ENCODE measurements around the gene DMD.
"Not testable (repeated sequence)": the region's sequence is repeated elsewhere in the genome, so short reads cannot be mapped to it uniquely, and the experiment has no call there.

Gene DMD

DNA sequence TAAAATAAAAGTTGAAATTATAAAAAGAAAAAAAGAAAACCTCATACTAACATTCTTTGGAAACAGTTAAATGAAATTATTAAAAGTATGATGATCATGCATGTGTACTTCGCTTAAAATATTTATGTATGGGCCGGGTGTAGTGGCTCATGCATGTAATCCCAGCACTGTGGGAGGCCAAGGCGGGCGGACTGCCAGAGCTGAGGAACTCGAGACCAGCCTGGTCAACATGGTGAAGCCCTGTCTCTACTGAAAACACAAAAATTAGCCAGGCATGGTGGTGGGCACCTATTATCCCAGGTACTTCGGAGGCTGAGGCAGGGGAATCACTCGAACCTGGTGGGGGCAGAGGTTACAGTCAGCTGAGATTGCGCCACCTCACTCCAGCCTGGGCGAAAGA lies 1187.3 kb downstream of the DMD start:
- no peak for DNase-seq (ENCODE audit: low read depth)

DNA sequence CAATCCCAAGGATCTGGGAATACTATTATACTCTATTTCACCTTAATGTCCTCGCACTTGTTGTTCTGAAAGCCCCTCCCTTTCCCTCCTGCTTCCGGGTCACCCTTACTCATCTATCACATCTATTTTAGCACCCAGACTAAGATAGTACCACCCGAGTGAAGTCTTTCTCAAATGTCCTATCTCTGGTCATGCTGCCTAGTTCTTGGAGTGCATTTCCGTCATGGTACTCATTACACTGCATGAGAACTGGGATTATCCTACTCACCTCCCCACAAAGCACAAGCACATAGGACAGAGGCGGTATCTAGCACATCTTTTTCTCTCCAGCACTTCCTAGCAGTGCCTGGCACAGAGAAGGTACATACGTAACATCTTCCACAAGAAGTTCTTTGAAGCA lies 1195.2 kb downstream of the DMD start:
- DNase-seq (ENCODE audit: low read depth), result no peak

DNA sequence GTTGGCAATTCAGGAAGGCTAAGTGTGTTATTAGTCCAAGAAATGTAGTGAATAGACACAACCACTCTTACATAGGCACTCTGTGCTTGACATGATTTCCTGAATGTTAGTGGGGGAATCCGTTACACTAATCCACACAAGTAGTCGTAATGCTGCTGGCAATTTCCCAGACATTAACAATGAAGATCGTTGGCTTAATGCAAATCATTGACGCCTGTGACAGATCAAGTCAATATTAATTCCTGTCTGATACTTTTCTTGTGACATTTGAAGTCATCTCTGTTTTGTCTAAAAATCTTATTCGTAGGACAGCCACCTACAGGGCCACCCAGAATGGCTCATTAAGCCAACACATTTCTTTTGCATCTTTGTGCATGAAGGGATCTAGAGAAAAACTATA lies 1200.4 kb downstream of the DMD start:
- DNase-seq (ENCODE audit: low read depth), result no peak

DNA sequence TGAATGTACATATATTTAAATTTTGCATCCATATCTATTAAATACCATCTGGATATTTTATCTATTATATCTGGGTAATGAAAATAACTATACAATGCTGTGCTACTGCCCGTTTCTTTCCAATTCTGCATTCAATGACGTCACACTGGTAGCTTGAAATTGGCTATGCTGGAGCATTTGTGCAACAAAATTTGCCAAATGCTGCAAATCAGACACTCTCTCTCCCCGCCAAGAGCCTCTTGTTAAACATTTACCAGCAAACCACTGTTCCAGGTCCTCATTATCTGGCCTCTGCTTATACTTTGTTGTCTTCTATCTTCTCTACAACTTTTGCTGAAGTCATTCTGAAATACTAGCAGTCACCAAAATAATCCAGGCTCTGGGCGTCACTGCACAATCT lies 1201.1 kb downstream of the DMD start:
- no peak for DNase-seq (ENCODE audit: low read depth)

DNA sequence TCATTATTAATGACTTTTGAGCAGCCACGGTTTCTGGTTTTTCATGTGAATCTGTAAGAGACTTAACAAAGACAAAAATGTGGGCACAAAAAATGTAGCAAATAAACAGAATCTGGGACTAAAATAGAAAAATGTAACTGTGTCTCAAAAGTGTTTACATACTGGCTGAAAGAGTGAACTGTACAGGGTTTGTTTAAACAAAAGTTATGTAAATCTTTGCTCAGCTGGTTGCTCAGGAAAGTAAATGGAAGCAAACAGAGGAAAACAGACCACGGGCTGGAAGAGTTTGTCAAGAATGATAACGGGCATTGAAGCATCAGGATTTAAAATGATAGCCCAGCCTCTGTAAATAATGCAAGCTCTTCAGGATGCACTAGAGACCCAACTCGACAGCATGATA lies 1217.7 kb downstream of the DMD start:
- no peak for DNase-seq (ENCODE audit: low read depth)

DNA sequence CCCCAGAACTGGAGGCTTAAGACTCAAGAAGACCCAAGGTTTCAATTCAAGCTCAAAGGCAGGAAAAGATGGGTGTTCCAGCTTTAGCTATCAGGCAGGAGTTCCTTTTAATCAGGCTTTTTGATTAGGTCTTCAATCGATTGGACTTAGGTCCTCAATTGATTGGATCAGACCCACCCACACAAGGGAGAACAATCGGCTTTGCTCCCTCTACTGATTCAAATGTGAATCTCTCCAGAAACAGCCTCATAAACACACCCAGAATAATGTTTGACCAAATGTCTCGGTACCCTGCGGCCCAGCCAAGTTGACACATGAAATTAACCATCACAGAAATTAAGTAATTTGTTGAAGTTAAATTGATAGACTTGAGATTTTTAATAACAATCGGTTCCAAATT lies 1222.4 kb downstream of the DMD start:
- no peak for DNase-seq (ENCODE audit: low read depth)

DNA sequence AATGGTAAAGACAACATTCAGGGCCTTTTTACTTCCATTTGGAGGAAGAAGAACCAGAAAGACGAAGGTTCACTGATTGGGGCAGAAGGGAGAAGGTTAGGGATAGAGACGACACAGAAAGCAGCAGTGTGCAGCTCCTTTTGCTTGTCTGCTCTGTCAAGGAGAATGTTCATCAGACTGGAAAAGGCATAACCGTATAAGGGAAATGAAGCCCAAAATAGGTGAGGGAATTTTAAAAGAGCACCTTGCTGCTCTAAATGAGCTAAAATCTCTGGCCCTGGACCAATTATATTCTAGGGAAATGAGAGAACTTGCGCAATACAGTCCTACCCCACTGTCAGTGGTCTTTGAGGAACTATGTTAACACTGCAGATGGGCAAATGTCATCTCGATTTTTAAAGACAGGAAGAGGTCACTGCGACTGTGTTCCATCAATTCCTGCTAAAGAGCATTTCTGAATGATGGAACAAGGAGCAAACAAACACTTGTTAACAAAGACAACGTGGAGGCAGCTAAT lies 1229.7 kb downstream of the DMD start:
- DNase-seq (ENCODE audit: low read depth), result no peak

DNA sequence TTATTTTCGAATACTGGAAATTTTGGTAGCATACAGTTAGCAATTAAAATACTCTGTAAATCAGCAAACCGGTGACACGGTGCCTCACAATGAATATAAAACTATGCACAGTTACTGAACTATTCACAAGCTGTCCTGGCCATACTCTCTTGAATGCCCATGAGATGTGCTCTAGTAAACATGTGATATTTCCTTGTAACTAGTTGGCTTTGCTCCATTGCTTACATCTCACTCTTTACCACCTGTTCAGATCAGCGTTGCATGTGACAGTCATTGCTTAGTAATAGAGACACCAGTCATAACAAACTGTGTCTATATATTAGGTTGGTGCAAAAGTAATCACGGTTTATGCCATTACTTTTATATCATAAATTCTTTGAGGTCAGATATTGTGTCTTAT lies 1241.6 kb downstream of the DMD start:
- DNase-seq (ENCODE audit: low read depth), result no peak

DNA sequence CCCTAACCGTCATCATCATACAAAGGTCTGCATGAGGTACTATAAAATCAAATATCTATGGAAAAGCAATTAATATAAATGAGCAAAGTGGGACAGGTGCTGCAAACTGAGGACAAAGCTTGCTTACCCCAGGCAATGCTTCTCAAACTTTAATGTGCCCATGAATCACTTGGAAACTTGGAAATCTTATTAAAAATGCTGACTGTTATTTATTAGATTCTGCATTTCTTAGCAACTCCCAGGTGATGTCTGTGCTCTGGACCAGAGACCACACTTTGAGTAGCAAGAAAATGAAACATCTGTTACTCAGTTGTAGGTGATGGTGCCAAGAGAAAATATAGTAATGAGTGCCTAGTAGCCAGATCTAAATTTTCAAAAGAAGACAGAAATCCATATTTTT lies 1249.1 kb downstream of the DMD start:
- no peak for DNase-seq (ENCODE audit: low read depth)

DNA sequence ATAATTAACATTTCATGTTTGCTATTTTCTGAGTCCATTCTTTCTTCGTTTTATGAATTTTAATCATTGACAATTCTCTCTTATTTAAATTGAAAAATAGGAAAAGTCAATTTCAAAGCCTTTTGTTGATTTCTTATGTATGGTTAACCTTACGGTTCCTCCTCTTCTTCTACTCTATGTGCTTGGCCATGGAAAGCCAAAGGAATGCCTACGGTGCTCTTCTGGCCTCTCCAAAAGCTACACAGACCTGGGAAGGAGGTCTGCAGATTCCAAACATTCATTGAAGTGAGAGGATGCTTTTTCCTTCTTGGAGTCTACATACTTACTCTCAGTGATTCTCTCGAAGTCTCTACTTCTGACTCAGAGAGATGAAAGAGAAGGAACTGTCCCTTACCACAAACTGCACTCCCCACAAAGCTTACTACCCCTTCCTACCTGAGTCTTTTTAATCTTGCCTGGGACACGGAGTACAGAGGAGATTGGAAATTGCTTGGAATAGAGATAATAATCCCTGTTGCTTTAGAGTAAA lies 1276.4 kb downstream of the DMD start:
- DNase-seq (ENCODE audit: low read depth), result no peak

DNA sequence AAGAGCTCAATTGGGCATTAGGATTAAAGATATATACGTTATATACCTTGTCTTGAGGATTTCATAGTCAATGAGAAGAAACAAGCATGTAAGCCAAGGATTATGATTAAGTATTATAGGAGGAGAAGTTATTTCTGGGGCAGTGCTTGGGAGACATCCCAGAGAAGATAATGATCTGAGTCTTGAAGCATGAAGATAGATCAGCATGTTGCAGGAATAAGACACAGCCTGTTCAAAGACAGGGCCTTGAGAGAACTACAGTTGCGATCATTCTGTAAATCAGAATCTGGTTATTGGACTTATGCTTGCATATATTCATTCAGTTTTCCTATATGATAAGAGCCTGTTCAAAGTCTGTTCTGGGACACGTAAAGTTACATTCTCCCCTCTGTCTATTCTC lies 1277.3 kb downstream of the DMD start:
- DNase-seq (ENCODE audit: low read depth), result no peak

DNA sequence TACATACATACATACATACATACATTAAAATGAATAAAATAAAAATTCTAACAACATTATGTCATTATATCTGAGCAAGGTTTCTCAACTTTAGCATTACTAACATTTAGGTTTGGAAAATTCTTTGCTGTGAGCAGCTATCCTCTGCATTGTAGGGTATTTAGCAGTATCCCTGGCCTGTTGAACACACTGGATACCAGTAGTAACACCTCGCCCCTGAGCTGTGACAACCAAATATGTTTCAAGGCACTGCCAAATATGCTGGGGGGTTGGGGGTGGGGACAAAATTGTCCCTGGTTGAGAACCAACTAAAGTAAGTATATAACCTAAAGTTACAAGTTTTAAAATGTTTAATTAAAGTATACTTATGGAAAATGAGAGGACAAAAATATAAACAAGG lies 1278.6 kb downstream of the DMD start:
- no peak for DNase-seq (ENCODE audit: low read depth)

DNA sequence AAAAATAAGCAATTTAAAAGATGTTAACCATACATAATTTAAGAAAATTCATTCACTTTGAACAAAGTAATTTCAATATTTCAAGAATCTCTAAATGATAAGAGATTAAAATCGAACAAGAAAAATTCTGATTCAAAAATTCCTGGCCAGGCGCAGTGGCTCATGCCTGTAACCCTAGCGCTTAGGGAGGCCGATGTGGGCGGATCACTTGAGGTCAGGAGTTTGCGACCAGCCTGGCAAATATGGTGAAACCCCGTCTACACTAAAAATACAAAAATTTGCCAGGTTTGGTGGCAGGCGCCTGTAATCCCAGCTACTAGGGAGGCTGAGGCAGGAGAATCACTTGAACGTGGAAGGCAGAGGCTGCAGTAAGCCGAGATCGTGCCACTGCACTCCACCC lies 1279.0 kb downstream of the DMD start:
- DNase-seq (ENCODE audit: low read depth), result not testable (repeated sequence)

DNA sequence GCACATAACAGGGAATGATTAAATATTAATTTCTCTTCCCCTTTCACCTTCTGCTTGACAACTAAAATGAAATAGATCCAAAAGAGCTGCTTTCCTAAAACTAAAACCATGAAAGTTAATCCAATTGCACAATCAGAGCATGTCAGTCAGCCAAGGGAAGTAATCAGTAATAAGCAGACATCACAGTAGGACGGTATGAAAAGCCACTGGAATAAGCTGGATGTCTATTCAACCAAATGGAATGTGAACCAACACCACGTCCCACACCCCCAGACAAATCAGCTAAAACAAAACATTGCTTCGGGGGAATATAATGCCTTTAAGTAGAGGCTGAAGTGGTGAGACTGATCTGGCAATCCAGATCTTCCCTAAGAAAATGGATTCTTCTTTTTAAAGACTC lies 1280.1 kb downstream of the DMD start:
- no peak for DNase-seq (ENCODE audit: low read depth)

DNA sequence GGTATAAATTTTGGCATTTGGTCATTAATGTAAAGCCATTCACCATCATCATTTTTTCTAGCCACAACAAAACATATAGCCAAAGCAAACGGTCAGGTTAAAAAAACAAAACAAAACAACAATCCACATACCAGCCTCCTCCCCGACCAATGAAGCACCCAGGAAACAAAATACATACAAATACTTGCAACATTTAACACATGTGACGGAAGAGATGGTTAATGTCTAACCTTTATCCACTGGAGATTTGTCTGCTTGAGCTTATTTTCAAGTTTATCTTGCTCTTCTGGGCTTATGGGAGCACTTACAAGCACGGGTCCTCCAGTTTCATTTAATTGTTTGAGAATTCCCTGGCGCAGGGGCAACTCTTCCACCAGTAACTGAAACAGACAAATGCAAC lies 1282.0 kb downstream of the DMD start:
- no peak for DNase-seq (ENCODE audit: low read depth)

DNA sequence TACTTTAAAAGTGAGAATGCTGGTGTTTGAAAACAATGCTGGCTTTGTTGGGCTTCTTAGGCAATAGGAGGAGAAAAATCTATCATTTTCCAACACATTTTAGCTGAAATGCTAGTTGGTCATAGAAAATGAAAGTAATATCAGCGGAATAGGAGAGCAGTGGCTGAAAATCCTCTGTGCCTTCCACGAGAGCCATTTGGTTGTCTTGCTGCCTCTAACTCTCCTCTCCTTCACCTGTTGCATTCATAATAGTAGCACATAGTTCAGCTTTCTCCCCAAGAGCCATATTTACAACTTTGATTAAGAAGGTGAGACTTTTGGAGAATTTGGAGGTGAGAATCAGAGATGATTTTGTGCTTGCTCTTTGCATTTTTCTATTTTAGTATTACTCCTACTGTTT lies 1290.1 kb downstream of the DMD start:
- no peak for DNase-seq (ENCODE audit: low read depth)

DNA sequence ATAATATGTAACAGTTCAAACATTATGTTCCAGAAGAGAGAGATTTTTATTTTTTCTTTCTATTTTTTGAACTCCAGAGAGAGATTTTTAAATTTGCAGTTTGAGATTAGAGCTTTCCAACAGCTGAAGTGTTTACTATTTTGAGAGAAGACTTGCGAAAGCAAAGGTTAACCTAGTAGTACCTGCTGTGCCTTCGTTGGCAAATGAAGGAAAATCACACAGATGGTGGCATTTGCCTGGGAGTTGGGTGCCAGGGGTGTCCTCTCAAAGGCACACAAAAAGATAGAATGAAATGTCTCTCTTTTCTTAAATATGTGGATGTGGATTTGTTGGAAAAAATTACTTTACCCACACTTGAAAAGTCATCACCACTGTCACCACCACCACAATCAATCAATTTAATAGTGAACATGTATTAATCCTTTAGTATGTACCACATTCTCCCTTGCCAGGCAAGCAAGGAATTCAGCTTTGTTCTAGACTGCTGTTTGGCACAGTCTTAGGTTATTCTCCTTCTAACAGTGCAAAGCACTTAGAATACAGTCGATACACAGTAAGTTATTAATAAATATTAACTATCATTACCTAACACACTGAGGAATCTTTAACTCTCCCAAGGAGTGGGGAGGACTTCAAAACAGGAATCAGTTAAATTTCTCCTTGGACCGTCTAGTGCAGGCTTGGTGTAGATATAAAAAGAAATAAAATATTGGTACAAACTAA lies 1301.3 kb downstream of the DMD start:
- no peak for DNase-seq (ENCODE audit: low read depth)

DNA sequence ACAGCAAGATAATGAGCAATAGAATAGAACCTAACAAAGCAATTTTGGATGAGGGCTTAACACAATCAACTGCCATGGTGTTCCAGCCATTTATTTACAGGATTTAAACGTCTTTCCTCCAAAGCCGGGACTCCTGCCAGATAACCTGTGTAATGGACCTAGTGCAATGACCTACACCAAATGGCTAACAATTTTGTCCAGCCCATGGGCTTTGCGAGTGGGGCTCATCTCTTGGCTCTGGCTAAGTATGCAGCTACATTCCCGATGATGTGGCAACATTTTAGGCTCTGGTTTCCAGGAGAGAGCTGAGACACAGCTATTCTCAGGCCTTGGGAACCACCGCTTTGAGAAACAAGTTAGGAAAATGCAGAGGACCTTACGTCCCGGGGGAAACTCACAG lies 1317.2 kb downstream of the DMD start:
- DNase-seq (ENCODE audit: low read depth), result no peak

DNA sequence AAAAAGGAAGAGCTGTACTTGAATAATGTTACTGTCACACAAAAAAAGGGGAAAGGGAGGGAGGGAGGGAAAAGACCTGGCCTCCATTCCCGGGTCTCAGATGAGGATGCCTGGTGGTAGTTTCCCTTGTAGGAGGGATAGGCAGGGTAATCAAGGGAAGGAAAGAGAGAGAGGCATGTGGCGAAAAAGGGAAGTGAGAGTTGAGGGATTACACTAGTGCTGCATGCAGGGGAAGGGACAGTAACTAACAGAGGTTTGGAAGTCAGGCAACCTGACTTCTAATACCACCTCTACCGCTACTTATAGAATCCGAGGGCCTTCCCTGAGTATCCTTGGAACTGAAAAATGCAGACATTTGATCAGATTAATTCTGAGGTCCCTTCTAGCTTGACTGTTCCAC lies 1317.8 kb downstream of the DMD start:
- DNase-seq (ENCODE audit: low read depth), result no peak

DNA sequence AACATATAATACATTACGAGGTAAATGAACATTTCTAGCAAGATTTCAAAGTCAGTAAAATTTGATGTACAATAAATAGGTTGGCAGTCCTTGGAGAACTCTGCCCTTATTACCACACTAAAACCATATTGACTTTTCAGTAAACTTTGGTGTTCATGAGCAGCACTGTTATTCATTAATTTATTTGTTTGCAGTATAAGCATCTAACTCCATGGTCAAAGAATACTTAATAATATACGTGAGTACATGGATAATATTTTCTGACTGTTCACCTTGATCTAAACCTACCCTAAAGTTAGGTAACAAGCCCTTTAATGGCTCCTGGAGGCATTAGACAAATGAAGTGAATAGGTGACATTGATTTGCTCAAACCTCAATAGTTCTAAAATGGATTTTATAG lies 1322.3 kb downstream of the DMD start:
- DNase-seq (ENCODE audit: low read depth), result no peak

DNA sequence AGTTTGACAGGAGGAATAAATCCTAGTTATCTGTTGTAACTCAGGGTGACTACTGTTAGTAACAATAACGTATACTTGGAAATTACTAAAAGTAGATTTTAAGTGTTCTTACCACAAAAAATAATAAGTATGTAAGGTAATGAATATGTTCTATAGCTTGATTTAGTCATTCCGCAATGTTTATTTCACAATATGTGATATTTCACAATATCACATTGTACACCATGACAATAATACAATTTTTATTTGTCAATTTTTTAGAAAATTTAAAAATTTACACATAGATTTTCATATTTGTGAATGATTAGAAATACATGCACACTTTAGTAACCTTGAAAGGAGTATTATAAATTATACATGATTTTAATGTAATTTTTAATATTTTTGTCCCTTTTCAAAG lies 1326.8 kb downstream of the DMD start:
- DNase-seq (ENCODE audit: low read depth), result no peak

DNA sequence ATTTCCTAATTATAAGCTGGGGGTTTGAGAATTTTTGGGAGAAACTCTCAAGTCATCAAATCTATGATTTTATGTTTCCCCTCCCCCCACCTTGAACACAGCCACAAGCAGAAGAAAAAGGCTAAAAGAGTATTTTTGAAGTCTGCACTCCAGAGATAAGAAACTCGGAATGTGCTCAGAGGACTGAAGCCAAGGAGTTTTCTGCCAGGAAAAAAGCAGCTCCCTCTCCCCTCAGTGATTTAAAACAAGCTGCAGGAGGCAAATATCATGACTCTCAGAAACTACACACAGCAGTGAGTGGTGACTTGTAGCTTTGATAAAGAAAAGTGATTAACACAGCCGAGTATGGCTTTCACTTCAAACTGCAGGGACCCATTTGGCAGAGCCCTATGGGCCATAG lies 1339.3 kb downstream of the DMD start:
- DNase-seq (ENCODE audit: low read depth), result no peak

DNA sequence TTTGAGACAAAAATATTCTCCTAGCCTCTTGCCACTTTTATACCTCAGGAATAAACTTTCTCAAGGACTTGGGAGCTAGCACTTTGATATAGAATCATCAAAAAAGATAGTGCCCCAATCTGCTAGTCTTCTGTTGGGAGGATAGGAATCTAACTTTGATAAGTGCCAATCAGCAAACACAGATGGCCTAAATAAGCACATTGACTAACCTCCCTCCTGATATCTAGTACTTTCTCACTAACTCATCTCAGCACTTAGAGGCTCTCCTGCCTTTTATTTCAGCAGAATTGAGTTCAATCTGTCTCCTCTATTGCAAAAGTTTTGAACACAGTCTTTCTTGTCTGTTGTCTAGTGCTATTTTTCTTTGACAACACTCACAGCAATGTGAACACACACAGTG lies 1341.1 kb downstream of the DMD start:
- no peak for DNase-seq (ENCODE audit: low read depth)

DNA sequence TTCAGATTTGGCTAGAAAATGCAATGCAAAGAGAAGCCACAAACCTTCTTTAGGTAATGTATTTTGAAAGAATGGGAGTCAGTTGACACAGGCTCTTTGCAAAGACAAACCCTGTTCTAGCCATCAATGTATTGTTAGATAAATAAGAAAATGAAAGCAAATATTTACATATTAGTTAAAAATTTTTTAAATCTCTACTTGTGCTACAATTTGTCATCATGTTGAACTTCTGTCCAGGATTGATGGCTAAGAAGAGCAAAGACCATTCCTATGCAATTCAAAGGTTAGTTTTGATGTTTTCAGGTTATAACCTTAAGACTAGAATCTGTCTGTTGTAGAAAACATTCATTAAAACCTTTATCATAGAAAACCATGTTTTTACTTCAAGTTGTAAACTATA lies 1350.7 kb downstream of the DMD start:
- DNase-seq (ENCODE audit: low read depth), result no peak
